A549 treated with DMSO at 1 μM for 4 hours (cell line): Measurements from ENCODE around the gene PEDS1. TPM values are rescaled to one million over a fixed set of nuclear protein-coding genes. Genes with fewer than 3 reads are reported as not detected.

Experiments used
- total RNA-seq: library from RNA; stranded (reverse); fragments of 200-300 nt; extraction: Qiagen RNA extraction; gene quantifications from 5 replicates; pipeline ENCODE4 v1.2.3, GENCODE V29; 2022; ENCODE audit warnings: low read depth

The PEDS1 gene
- 42.1 to 55.0 TPM (median 50.6 TPM) in 5 replicates for total RNA-seq

DNA sequence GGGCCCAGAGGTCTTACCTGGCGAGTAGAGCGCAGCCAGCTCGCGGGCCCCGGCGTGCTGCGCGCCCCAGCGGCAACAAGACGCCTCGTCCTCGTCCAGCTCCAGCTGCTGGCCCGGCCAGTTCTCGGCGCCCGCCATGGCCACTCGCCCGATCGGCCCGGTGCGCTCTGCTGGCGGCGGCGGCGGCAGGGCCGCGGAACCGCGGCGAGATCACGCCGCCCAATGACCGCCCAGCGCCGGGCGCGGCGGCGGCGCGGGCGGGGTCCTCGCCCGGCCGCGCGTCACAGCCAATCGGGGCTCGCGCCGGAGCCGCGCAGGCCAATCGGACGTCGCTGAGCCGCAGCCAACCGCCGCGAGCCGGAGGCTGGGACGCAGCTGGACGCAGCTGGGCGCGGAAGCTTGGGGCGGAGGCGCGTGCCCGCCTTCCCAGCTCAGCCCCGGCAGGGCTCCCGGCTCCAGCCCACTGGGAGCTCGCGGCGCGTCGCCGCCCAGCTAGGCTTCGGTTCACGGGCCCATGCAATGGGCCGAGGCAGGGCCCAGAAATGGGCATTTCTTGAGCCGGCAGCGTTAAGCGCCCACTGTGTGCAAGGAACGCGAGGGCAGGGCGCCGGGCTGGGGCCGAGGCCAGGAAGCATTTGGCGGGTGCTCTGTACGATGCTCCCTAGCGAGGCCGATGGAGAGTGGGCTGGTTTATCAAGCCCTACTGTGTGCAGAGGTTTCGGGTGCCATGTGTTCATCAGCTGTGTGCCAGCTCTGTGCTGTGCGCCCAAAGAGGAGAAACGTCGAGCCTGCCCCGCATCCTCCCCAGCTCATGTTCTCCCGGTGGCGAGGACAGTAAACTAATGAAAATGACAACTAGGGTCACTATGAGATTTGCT lies at the start of gene PEDS1:
Gene PEDS1 (minus strand): TSS at position 224 of the 878 bp plus-strand sequence. CDS start 86 bp downstream, at position 138.

DNA sequence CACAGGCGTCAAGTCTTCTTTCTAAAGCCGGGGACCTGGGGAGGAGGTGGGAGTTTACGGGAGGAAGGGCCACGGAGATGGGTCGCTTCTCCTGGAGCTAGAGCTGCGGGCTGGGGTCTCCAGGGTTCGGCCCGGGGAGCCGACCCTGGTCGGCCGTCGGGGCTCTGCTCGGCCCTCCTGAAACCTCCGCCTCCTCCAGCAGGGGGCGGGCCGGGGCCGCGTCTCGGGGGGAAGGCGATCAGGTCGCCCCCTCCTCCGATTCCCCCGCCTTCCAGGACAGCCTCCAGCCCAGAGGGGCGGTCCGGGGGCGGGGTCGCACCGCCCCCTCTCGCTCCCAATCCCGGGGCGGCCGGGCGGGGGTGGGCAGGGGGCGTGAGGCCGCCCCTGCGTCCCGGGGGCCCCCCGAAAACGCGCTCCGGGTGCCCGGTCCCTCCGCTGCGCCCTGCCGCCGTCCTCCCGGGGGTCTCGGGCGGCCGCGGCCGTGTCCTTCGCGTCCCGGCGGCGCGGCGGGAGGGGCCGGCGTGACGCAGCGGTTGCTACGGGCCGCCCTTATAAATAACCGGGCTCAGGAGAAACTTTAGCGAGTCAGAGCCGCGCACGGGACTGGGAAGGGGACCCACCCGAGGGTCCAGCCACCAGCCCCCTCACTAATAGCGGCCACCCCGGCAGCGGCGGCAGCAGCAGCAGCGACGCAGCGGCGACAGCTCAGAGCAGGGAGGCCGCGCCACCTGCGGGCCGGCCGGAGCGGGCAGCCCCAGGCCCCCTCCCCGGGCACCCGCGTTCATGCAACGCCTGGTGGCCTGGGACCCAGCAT lies 36.9 kb upstream of the PEDS1 start, which contains the start of gene CEBPB:
Gene CEBPB (plus strand): TSS at position 580 of the 814 bp plus-strand sequence. CDS start 204 bp downstream, at position 784.

DNA sequence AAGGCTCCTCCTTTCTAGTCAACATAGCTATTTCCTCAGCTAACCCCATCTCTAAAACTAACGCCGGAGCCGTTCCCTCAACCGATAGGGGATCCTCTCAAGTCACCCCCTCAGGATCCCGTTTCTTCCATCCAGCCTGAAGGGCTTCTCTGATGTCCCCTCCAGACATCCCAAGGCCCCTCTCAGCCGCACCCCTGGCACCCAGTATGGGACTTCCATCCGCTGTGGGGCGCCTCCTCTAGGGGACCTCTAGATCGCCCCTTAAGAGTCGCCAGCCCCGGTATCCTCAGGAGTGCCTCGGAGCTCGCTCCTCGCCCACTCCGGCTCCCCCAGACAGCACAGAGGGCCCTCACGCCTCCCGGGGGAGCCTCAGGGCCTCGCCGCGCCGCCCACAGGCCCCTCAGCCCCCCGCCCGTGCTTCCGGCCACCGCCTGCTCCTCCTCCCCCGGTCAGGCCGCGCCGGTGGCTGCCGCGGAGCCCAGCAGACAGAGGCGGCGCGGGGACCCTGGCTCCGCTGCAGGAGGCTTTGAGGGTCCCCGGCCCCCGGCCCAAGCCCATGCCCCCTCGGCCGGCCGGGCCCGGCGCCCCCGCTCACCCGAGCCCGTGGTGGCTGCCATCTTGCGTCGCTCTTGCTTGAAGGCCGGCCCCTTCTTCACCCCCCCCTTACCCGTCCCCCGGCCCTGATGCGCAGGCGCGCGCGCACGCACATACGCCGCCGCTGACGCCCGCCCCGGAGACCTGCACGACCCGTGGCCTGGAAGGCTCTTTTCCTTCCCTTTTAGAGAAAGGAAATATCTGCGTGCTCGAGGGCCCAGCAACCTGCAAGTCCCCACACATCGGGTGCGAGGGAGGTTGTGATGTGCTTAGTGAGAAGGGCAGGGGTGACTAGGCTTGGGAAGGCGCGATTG lies 40.8 kb downstream of the PEDS1 start, which contains the start of gene UBE2V1:
Gene UBE2V1 (minus strand): TSS at position 639 of the 908 bp plus-strand sequence. CDS start 22 bp downstream, at position 617.

Other genes with a start within 250 kb of the PEDS1 start
- gene SPATA2, start 238.2 kb downstream of the PEDS1 start, total RNA-seq, result 8.0 to 9.6 TPM (median 8.6 TPM) in 5 replicates
- gene RNF114, start 217.3 kb downstream of the PEDS1 start, total RNA-seq, result 78.6 to 81.7 TPM (median 80.2 TPM) in 5 replicates
- 13.6 to 19.4 TPM (median 17.3 TPM) in 5 replicates for gene SNAI1, start 170.7 kb downstream of the PEDS1 start, total RNA-seq
- gene UBE2V1, start 40.6 kb downstream of the PEDS1 start, total RNA-seq, result 112 to 149 TPM (median 124 TPM) in 5 replicates
- 63.1 to 176 TPM (median 158 TPM) in 5 replicates for gene CEBPB, start 37.1 kb upstream of the PEDS1 start, total RNA-seq